Suprapubic skin (tissue), 4 donors: Measurements from ENCODE around the gene NTM.

Experiments
- CTCF ChIP-seq, 2 donors: fragments of 200-600 bp in 1 of 2; fragments of 450-650 bp in 1 of 2; sonication (generic) in 1 of 2; IDR thresholded peaks; one replicate each; pipeline ENCODE4 v1.5.1; 2016 to 2019; ENCODE audit warnings: antibody characterized with exemption in 2 of 2, mild to moderate bottlenecking in 1 of 2, moderate library complexity in 1 of 2
- POLR2A ChIP-seq, 2 donors: fragments of 450-650 bp; IDR thresholded peaks; one replicate each; pipeline ENCODE4 v1.6.1; 2017; ENCODE audit warnings: antibody characterized with exemption in 2 of 2, mild to moderate bottlenecking in 2 of 2, moderate library complexity in 2 of 2
- POLR2AphosphoS5 ChIP-seq, 3 donors: sonication (generic); formaldehyde crosslinking; IDR thresholded peaks; one replicate each; pipeline ENCODE4 v1.6.1; 2017; ENCODE audit warnings: antibody characterized with exemption in 3 of 3

- TF ChIP-seq POLR2A (IDR thresholded peaks at IDR 0.05) (no peak), CTCF (IDR thresholded peaks at IDR 0.05) (no peak), POLR2AphosphoS5 (IDR thresholded peaks at IDR 0.05) (no peak)
Measured at GRCh38 chr11:131328843-131329242, 41.6 kb upstream of the NTM start.
